GM21381 (cell line): ENCODE measurements around the gene FGFR2.
A peak's percentile ranks its signal among the peaks of the same experiment; 100 is the strongest.
"Not testable (repeated sequence)": the region's sequence is repeated elsewhere in the genome, so short reads cannot be mapped to it uniquely, and the experiment has no call there.

Experiments
- ATAC-seq: cut with Tn5 transposase; IDR thresholded peaks from one replicate; pipeline ENCODE4 v1.9.1; 2021; ENCODE audit warnings: mild to moderate bottlenecking, moderate library complexity; ENCODE audit not compliant: unreplicated experiment

FGFR2 gene

DNA sequence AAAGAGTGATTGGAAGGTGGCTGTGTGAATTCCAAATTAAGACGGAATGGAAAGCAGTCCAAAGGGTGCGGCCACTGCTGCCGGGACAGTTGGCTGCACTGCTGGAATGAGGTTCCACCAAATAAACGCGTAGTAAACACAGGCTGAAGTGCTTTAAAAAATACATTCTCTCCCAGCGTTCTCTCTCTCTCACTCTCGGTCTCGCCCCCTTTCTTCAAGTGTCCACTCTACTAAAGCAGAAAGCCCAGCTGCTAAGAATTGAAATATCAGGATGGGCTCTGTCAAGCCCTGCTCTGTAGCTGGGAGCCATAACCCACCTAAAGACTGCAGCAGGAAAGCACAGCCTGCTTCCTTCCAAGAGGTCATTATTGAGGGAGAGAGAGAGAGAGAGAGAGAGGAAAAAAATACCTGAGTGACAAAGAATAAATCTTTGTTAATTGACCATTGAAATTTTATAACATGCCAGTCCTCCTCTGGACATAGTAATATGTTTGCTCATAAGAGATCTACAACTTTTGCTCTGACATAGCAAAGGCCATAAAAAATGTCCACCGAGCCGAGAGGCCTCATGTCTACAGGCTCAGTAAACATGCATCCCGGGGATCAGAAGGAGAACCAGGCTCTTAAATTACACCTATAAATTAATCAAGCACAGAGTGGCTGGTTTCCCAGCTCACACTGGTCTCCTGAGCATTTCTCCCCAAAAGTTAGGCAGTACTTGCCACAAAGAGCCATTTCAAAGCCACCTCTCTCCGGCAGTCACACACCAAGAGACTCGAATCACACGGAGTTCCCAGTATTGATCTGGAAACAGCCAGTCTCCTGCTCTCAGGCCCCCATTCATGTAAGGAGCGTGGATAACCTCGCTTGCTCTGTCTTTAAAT lies 72.8 kb downstream of the FGFR2 start:
- no peak for ATAC-seq

DNA sequence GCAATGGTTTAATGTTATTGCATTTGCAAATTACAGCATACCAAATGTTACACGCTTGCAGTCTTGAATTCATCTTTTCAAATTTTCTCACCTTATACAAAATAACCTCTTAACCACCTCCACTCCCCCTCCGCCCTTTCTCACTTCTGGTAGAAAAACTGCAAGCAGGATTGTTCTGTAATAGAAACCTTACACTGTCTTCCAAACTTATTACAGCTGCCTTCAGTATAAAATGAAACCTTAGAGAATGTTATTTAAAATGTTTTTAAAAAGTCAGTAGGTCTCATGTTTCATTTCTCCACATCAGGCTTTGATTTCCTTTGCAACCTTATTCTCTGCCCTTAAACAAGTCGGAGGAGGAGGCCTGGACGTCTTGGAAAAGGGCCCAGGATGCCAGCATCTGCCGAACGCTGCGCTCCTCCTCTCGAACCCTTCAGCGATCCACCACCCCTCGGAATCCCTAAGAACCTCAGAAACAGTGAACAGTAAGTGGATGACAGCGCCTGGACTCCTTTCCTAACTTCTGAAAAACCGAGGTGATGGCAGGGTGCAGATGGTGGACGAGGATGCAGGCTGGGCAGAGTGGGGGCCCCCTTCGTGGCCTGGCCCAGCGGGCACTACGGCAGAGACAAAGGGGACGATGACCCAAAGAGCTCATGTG lies 74.0 kb downstream of the FGFR2 start:
- no peak for ATAC-seq

DNA sequence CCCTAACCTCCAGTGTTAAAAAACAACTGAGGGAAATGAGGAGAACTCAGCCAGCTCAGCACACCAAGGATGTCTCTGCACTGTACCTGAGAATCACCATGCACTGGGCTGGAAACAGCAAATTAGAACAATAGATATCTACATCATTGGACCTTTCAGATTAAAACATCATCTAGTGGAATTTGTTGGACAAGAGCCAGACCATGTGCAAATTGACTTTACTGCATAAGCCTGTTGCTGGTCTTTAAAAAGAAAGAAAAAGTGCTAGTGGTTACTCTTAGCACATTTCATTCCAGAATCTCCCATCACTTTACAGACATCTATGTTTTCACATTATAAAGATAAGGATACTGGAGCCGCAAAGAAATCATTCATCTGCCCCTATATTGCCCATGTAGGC lies 75.4 kb downstream of the FGFR2 start:
- ATAC-seq: no peak

DNA sequence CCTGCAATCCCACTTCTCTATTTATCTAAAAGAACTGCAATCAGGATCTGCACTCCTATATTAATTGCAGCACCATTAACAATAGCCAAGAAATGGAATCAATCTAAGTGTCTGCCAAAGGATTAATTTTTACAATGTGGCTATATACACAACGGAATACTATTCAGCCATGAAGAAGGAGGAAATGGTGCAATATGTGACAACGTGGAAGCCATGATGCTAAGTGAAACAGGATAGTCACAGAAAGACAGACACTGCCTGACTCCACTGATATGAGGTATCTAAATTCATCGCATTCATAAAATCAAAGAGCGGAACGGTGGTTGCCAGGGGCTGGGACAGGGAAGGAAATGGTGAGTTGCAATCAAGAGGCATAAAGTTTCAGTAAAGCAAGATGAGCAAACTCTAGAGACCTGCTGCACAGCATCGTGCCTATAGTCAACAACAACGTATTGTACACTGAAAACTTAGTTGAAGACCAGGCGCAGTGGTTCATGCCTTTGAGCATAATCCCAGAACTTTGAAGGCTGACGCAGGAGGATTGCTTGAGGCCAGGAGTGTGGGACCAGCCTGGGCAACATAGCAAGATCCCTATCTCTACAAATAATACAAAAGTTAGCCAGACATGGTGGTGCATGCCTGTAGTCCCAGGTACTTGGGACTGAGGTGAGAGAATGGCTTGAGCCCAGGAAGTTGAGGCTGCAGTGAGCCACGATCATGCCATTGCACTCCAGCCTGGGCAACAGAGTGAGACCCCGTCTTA lies 76.3 kb downstream of the FGFR2 start:
- no peak for ATAC-seq

DNA sequence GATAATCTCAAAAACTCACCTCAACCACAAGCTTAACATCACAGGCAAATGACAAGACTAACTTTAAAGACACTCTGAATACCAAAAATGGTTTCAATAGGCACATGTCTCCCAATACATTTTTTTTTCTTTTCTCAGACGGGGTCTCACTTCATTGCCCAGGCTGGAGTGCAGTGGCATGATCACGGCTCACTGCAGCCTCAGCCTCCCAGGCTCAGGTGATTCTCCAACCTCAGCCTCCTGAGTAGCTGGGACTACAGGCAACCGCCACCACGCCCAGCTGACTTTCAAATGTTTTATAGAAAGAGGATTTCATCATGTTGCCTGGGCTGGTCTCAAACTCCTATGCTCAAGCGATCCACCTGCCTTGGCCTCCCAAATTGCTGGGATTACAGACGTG lies 77.7 kb downstream of the FGFR2 start:
- not testable (repeated sequence) for ATAC-seq

DNA sequence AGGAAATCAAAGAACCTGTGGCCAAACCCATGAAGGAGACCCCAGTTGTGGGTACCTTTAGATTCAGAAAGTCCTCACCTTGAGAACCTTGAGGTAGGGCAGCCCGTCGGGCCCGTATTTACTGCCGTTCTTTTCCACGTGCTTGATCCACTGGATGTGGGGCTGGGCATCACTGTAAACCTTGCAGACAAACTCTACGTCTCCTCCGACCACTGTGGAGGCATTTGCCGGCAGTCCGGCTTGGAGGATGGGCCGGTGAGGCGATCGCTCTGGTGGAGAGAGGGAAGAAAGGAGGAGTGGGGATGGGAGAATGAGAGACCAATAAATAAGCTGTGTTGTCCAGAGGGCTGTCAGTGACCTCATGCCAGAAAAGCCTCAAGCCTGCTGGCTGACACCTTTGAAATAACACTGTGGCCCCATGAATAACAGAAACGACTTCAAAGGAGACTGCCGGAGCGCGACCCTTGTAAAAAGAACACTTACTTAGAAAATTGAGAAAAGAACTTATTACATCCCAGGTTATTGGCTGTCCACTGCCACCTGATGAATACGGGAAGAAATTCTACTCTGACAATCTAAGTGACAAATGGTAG lies 78.2 kb downstream of the FGFR2 start:
- ATAC-seq: no peak

DNA sequence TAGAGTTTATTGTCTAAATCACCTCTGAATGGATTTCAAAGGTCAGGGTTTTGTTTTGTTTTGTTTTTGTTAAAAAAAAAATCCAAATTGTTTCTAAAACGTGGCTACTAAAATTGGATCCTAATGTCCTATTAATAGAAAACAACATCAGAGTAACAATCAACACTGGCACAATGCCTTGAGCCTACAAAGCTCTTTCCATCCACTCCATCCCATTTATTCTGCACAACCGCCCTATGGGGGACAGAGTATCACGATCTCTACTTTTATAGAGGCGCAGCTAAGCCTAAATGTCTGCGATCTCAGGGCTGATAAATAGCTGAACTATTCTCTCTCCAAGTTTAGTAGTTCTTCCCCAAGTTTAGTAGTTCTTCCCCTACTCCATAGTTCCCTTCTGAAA lies 78.8 kb downstream of the FGFR2 start:
- ATAC-seq: no peak

DNA sequence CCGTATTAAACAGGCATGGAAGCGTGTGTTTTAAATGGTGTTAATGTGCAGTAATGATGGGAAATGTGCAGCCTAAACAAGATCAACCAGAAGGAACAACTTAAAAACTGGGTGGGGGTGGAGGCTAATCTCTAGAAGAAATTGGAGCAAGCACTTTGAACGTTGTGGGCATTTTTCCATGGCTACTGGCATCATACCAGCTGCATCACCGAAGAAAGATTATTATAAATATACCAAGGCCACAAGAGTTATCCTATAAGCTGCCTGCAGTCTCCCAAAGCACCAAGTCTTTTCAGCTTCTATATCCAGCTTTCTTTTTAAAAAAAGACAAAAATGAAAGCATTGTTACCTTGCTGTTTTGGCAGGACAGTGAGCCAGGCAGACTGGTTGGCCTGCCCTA lies 79.9 kb downstream of the FGFR2 start:
- ATAC-seq: no peak

DNA sequence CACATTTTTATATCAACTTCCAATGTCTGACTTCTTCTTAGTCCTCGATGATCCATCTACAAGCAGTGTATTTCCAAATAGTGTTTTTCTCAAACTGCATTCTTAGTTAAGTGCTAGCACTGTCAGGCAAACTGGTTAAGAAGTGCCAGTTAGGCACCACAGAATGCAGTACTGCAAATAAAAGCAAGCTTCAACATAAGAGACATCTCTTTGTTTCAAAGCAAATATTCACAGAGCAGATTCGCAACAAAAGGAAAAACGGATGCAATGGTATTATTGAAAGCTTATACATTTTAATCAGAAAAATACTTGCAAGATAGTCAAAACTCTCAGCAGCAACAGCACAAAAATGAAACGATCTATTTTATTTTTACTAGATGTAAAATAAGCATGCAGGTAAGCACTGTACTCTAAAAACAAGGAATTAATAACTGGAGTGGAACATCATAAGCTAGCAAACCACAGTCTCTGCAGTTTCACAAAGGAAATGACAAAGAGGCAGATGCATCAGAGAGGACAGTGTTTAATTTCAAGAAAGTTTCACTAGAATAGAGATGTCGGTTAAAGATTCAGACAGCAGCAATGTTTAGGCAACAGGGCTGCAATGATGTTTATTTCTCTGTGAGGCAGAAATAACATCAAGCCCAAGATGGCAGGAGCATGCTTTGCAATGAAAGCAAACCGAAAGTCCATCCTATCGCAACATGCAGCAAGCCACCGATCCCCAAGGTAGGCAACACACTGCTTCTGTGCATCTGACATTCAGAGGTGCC lies 82.0 kb downstream of the FGFR2 start:
- ATAC-seq: peak; percentile 75

DNA sequence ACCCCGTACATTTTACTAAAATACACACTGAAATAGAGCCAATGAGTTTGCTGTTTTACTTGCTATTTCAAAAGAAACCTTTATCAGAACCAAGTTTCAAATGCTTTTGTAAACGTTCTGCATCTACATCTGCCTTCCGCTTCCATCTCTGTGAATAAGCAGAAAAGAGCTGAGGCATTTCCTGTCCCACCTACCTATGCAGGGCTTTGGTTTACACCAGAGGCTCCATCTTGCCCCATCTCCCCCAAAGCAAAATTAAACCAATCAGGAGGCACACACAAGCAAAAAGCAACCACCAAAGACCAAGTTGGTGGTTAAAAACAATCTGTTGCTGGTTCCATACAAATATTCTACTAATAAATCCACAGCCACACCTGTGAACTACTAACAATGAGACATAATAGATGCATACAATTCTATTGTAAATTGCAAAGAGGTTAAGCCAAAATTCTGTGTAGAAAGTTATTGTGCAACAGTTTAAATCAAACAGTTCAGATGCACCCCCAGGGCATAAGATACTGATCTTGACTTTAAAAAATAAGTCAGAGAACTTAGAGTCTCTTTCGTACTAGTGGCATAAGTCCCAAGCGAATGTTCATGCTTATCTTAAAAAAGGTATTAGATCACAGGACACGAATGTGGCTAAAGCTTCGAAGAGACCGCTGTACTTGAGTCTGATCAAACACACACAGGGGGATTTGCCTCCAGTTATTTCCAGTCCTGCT lies 83.9 kb downstream of the FGFR2 start:
- ATAC-seq: no peak

DNA sequence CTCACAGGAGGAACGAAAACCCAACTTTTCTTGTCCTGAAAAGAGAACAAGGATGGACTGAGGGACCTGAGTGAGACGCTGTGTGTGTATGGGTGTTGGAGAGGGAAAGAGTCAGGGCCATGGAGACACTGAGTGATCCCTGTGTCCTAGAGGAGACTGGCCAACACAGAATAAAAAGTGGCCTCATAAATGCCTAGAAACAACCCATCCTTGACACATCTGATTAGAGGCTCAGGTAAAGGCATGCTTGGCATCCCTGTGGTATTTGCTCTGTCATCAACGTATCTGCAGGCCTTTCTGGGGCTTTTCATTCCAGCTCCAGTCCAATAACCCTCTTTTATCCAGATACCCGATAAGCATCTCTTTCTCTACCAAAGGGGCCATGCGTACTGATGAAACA lies 86.3 kb downstream of the FGFR2 start:
- ATAC-seq: no peak

DNA sequence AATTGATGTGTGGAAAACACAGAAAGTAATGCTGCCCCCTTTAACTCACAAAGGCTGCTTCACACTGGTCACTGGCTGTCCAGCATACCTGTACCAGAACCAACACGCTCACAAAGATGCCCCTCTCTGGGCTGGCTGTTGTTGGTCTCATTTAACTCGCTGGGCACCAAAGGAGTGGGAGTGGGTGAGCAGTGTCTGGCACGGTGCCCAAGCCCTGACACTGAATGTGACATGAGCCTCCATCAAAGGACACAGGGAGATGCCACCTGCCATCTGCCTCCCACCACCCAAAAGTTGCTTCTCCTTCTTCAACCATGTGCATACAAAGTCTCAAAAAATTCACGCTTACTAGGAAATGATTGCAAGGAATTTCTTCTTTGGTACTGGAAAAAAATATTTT lies 86.8 kb downstream of the FGFR2 start:
- no peak for ATAC-seq

DNA sequence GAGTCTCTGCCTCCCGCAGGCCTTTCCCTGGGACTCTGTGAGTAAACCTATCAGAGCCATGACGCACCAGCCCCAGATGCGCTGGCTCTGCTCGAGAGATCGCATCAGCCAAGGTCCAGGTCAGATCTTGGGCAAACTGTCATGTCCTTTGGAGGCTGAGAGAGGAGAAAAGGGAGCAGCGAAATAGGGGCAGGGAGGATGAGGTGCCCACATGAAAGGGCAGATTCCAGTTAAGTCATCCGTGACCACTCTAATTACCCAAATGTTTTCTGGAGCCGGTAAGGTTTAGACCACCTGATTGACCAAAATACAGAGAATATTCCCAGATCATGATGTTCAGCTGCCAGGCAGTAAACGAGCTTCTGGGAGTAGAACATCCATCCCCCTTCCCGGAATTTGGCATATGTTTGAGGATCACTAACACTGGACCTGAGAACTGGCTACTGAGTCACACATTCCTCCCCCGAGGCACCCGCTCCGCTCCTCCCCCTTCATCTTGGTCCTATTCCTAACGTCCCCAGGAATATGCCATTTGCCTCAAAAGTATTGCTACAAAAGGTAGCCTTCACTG lies 88.0 kb downstream of the FGFR2 start:
- no peak for ATAC-seq

DNA sequence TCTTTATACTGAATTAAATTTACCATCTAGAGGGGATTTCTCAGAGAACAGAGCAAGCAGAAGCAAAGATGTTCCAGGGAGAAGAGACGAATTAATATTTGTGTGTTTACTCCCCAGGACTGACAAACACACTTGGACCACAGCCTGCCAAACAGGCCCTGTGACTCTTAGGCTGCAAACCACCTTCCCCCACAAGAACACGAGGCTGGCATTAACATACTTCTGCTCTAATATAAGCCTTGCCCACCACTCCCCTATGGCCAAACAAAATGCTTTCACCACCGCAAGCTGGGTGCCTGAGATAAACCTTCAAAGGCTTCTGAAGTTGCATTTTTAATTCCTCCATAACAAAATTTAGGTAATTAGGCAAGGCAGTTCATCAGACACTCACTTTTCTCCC lies 88.4 kb downstream of the FGFR2 start:
- no peak for ATAC-seq

DNA sequence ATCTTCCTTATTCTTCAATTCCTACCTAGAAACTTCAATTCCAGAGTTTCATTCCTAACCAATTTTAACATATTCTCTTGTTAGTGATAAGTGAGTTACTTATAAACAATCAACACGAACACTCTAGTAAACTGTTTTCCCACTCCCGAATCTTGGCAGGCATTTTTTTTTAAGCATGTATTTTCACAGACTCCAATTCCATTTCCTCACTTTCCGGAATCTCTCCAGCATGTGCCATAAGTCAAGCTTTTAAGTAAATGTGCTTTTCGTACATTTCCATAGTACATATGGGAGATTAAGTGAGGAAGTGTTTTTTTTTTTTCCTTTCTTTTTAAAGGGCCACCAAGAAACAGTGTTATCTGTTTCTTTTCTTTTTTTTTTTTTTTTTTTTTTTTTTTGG lies 89.1 kb downstream of the FGFR2 start:
- no peak for ATAC-seq

DNA sequence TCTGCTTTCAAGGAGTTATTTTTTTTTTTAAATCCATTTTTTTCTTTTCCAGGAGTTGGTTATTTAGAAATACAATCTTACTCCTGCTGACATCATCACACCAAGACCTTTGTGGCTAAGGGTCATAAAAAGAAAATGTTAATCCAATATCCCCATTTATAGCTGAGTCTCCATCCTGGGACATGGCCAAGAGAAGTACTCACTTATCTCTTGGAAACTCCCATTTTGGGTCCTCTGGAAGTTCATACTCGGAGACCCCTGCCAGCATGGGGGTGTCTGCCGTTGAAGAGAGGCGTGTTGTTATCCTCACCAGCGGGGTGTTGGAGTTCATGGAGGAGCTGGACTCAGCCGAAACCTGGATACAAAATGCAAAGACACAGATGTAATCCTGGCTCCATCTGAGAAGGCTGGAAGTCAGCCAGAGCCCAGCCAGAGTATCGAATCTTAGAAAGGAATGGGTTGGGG lies 94.6 kb downstream of the FGFR2 start:
- no peak for ATAC-seq

DNA sequence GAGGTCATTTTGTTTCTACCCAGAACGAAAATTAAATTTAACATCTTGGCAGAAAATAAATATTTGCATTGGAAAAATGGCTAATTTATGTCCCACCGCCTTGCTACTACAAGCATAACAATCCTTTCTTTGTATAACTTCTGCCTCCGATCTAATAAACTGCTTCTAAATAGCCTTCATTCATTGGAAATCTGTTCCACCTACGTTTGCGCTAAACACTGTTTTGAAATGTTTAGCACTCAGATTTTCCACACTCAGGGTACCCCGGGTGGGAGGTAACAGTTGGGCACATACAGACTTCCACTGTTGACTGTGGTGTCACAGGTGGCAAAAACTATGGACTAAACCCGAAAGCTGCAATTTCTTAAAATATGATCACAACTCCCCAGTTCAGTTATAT lies 96.4 kb downstream of the FGFR2 start:
- no peak for ATAC-seq

DNA sequence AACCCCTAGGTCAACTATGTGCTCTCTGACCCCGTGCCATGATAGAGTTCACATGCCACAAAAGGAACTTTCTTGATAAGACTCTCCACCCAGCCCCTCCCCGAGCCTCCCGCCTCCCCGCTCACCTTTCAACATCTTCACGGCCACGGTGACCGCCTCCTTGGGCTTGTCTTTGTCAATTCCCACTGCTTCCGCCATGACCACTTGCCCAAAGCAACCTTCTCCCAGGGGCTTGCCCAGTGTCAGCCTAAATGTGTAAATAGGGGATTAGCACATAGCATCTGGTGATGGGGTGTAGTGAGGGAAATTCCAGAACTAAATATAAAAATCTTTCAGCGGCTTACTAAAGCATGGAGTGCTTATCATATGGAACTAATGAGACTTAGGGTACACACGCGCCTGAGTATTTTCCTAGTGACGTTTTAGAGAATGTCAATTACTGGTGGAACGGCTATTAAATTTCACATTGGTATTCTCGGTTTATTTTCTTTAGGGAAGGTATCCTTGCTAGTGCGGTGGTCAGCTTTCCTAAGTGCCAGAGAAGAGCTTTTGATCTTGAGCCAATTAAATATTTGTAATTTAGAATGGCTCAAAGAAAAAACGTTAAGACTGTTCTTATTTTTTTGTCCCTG lies 97.4 kb downstream of the FGFR2 start:
- no peak for ATAC-seq
